GM23338 (cell line): ENCODE data around the gene CYGB. TPM values are rescaled to one million over a fixed set of nuclear protein-coding genes. Genes with fewer than 3 reads are reported as not detected.

Source experiments
- ATAC-seq: fragments of 200-7000 bp; cut with Tn5 transposase; 3 replicates; pipeline ENCODE4 v1.9.1; 2020
- DNase-seq: peaks from one replicate; pipeline ENCODE4 v3.0.0-alpha.2; 2015; ENCODE audit warnings: low spot score
- H2AFZ ChIP-seq: fragments of 200-600 bp; sonication (generic); 2 replicates; pipeline ENCODE4 v1.8.0; 2016; ENCODE audit warnings: antibody characterized with exemption, mild to moderate bottlenecking, moderate library complexity
- H3F3A ChIP-seq: fragments of 200-600 bp; sonication (generic); replicated peaks from 2 replicates; pipeline ENCODE4 v1.8.0; 2017; ENCODE audit warnings: antibody characterized with exemption, mixed run types, low read depth
- H3K27ac ChIP-seq: fragments of 200-600 bp; sonication (generic); 2 replicates; pipeline ENCODE4 v1.6.1; 2016; ENCODE audit warnings: low read depth
- H3K27me3 ChIP-seq: fragments of 200-600 bp; sonication (generic); 2 replicates; pipeline ENCODE4 v1.8.0; 2016; ENCODE audit warnings: mild to moderate bottlenecking, mixed run types, moderate library complexity; ENCODE audit not compliant: insufficient read depth
- H3K36me3 ChIP-seq: fragments of 200-600 bp; sonication (generic); 2 replicates; pipeline ENCODE4 v1.8.0; 2016; ENCODE audit warnings: mild to moderate bottlenecking; ENCODE audit not compliant: insufficient read depth
- H3K4me1 ChIP-seq: fragments of 200-600 bp; sonication (generic); 2 replicates; pipeline ENCODE4 v1.8.0; 2016; ENCODE audit warnings: mild to moderate bottlenecking, moderate library complexity; ENCODE audit not compliant: insufficient read depth
- H3K4me2 ChIP-seq: fragments of 200-600 bp; sonication (generic); 2 replicates; pipeline ENCODE4 v1.7.1; 2017; ENCODE audit warnings: mixed run types
- H3K4me3 ChIP-seq: fragments of 200-600 bp; sonication (generic); 2 replicates; pipeline ENCODE4 v1.6.1; 2016; ENCODE audit warnings: mixed run types
- H3K79me2 ChIP-seq: fragments of 200-600 bp; sonication (generic); replicated peaks from 2 replicates; pipeline ENCODE4 v1.8.0; 2017; ENCODE audit warnings: mild to moderate bottlenecking; ENCODE audit not compliant: insufficient read depth
- H3K9me2 ChIP-seq: fragments of 200-600 bp; sonication (generic); 2 replicates; pipeline ENCODE4 v1.8.0; 2017; ENCODE audit not compliant: insufficient read depth
- H4K20me1 ChIP-seq: fragments of 200-600 bp; sonication (generic); replicated peaks from 2 replicates; pipeline ENCODE4 v1.8.0; 2017; ENCODE audit warnings: mild to moderate bottlenecking; ENCODE audit not compliant: insufficient read depth
- H3K27ac Mint-ChIP-seq: 2 replicates; pipeline ENCODE4 v1.8.0; 2020; ENCODE audit warnings: inconsistent platforms, mild to moderate bottlenecking, moderate library complexity, mixed read lengths
- H3K27me3 Mint-ChIP-seq: 3 replicates; pipeline ENCODE4 v1.8.0; 2022; ENCODE audit warnings: low read depth, mild to moderate bottlenecking, moderate library complexity, mixed read lengths, inconsistent platforms; ENCODE audit not compliant: insufficient read depth, poor library complexity
- H3K36me3 Mint-ChIP-seq: 3 replicates; pipeline ENCODE4 v1.8.0; 2021; ENCODE audit warnings: low read depth, mild to moderate bottlenecking, inconsistent platforms, moderate library complexity, mixed read lengths
- H3K4me1 Mint-ChIP-seq: 3 replicates; pipeline ENCODE4 v1.8.0; 2020; ENCODE audit warnings: mild to moderate bottlenecking, inconsistent platforms, mixed read lengths
- H3K4me3 Mint-ChIP-seq: 3 replicates; pipeline ENCODE4 v1.8.0; 2021; ENCODE audit warnings: moderate library complexity, mild to moderate bottlenecking, inconsistent platforms, mixed read lengths
- H3K9me3 Mint-ChIP-seq: 3 replicates; pipeline ENCODE4 v1.8.0; 2020; ENCODE audit warnings: moderate library complexity, mild to moderate bottlenecking, inconsistent platforms, mixed read lengths
- CREB1 ChIP-seq: fragments of 250-450 bp; sonication (Bioruptor Pico); IDR thresholded peaks from 2 replicates; pipeline ENCODE4 v1.5.0; 2020; ENCODE audit warnings: low read depth, mild to moderate bottlenecking, moderate library complexity
- CTCF ChIP-seq, 2 experiments: fragments of 200-600 bp in 1 of 2; sonication (generic) in 1 of 2; conservative IDR thresholded peaks; 2 replicates each; pipeline versions ENCODE4 v1.5.1 to v1.6.1; 2016 to 2017; ENCODE audit warnings: antibody characterized with exemption in 2 of 2, low read depth in 2 of 2, mild to moderate bottlenecking in 2 of 2, moderate library complexity in 1 of 2
- ETS1 ChIP-seq: IDR thresholded peaks from 2 replicates; pipeline ENCODE4 v1.6.1; 2016; ENCODE audit warnings: antibody characterized with exemption
- EZH2 ChIP-seq: fragments of 200-600 bp; sonication (generic); IDR thresholded peaks from one replicate; pipeline ENCODE4 v1.8.0; 2017; ENCODE audit warnings: antibody characterized with exemption, mild to moderate bottlenecking, low read depth; ENCODE audit not compliant: unreplicated experiment
- EZH2phosphoT487 ChIP-seq: fragments of 200-600 bp; sonication (generic); IDR thresholded peaks from one replicate; pipeline ENCODE4 v1.8.1; 2018; ENCODE audit warnings: antibody characterized with exemption; ENCODE audit not compliant: unreplicated experiment
- JUNB ChIP-seq: IDR thresholded peaks from one replicate; pipeline ENCODE4 v1.6.1; 2016; ENCODE audit warnings: antibody characterized with exemption; ENCODE audit not compliant: unreplicated experiment
- NANOG ChIP-seq: IDR thresholded peaks from 2 replicates; pipeline ENCODE4 v1.6.1; 2016; ENCODE audit warnings: antibody characterized with exemption, borderline replicate concordance
- POLR2AphosphoS5 ChIP-seq: IDR thresholded peaks from 2 replicates; pipeline ENCODE4 v1.6.1; 2016; ENCODE audit warnings: antibody characterized with exemption, low read depth
- REST ChIP-seq: IDR thresholded peaks from one replicate; pipeline ENCODE4 v1.6.1; 2018; ENCODE audit warnings: antibody characterized with exemption; ENCODE audit not compliant: unreplicated experiment
- STAT1 ChIP-seq: IDR thresholded peaks from one replicate; pipeline ENCODE4 v1.6.1; 2016; ENCODE audit warnings: antibody characterized with exemption; ENCODE audit not compliant: unreplicated experiment
- ZNF114 ChIP-seq: fragments of 250-450 bp; sonication (Bioruptor Pico); IDR thresholded peaks from 2 replicates; pipeline ENCODE4 v1.5.0; 2020; ENCODE audit warnings: mild to moderate bottlenecking, moderate library complexity
- ZNF331 ChIP-seq: fragments of 250-450 bp; sonication (Bioruptor Pico); IDR thresholded peaks from 2 replicates; pipeline ENCODE4 v1.5.0; 2020; ENCODE audit warnings: low read depth, mild to moderate bottlenecking, moderate library complexity
- ZNF462 ChIP-seq: fragments of 250-450 bp; sonication (Bioruptor Pico); IDR thresholded peaks from 2 replicates; pipeline ENCODE4 v1.5.0; 2020; ENCODE audit warnings: mild to moderate bottlenecking, moderate library complexity
- polyA plus RNA-seq: library from polyadenylated mRNA; unstranded; fragments of >200 nt; fragmentation: Nextera tagmentation; extraction: Ambion mirVana; gene quantifications from 2 replicates; pipeline ENCODE4 v1.2.1, GENCODE V29; 2016
- total RNA-seq: library from RNA; depleted of rRNA; stranded (reverse); fragments of >200 nt; shearing (Covaris generic); gene quantifications from 2 replicates; pipeline ENCODE4 v1.2.3, GENCODE V29; 2014

Gene CYGB
- total and polyA plus RNA-seq, 2 experiments from 2014 or later, result 1.2 to 1.7 TPM

- peak; percentile 66 for DNase-seq
- H3K4me1 Mint-ChIP-seq, result peaks cover 49% of the 10 kb centered on the region
- Histone ChIP-seq H4K20me1 (no peaks in the 10 kb centered on the region), H3K27ac (no peak within 1 kb of the TSS), H3K79me2 (no peaks in the 10 kb centered on the region), H3F3A (0 out of 2 replicates have a peak, but pooled peaks cover 5% of the 10 kb centered on the region), H3K4me3 (peak within 1 kb of the TSS; percentile 52), H2AFZ (peak within 1 kb of the TSS; percentile 67), H3K4me1 (peaks cover 15% of the 10 kb centered on the region), H3K36me3 (no peaks in the 10 kb centered on the region), H3K9me2 (no peaks in the 10 kb centered on the region), H3K27me3 (peaks cover 47% of the 10 kb centered on the region), H3K4me2 (peak within 1 kb of the TSS; percentile 90)
- peak; percentile 2; the same call in 1 of the 3 replicates for ATAC-seq
- H3K9me3 Mint-ChIP-seq, result no peaks in the 10 kb centered on the region; the same call in 2 of the 3 replicates
- no peak within 1 kb of the TSS for H3K27ac Mint-ChIP-seq
- no peak for TF ChIP-seq STAT1
- no peak for TF ChIP-seq ZNF331
- no peak; a peak in 1 of 4 replicates for TF ChIP-seq CTCF (conservative IDR thresholded peaks at IDR 0.05; ENCODE audit: low read depth in 2 of 2)
- TF ChIP-seq ZNF114 (CRISPR knock-in tag), result no peak
- TF ChIP-seq POLR2AphosphoS5, result no peak
- no peak for TF ChIP-seq EZH2
- TF ChIP-seq ETS1, result no peak
- no peak for TF ChIP-seq NANOG
- no peak for TF ChIP-seq EZH2phosphoT487
- TF ChIP-seq CREB1 (CRISPR knock-in tag), result no peak
- TF ChIP-seq JUNB, result no peak
- TF ChIP-seq REST, result no peak
- no peak for TF ChIP-seq ZNF462 (CRISPR knock-in tag)
- H3K4me3 Mint-ChIP-seq, result peak within 1 kb of the TSS; percentile 77
- no peaks in the 10 kb centered on the region for H3K36me3 Mint-ChIP-seq
- H3K27me3 Mint-ChIP-seq, result peaks cover 52% of the 10 kb centered on the region
Measured at GRCh38 chr17:76539631-76540271, 2.2 kb upstream of the CYGB start, which contains the start of gene PRCD. PRCD (plus strand) TSS chr17:76540044; CDS start chr17:76540142, 98 bp downstream.
